Neural cell (in vitro differentiated cells): ENCODE results near the gene TSHR. TPM values are rescaled to one million over a fixed set of nuclear protein-coding genes. Genes with fewer than 3 reads are reported as not detected.

Experiments used
- H2AFZ ChIP-seq: fragments of 200-600, 300-800 bp; sonication (generic), shearing (Covaris generic); 2 replicates; pipeline ENCODE4 v1.6.0; 2014; ENCODE audit warnings: low read depth, mild to moderate bottlenecking, antibody characterized with exemption, low read length, moderate library complexity
- H3F3A ChIP-seq: fragments of 200-600 bp; shearing (Covaris generic); 2 replicates; pipeline ENCODE4 v1.6.1; 2016; ENCODE audit warnings: mild to moderate bottlenecking, moderate library complexity, mixed read lengths, antibody characterized with exemption, low read length; ENCODE audit not compliant: insufficient read depth, poor library complexity, severe bottlenecking
- H3K27ac ChIP-seq: fragments of 200-600, 300-800 bp; sonication (generic), shearing (Covaris generic); 2 replicates; pipeline ENCODE4 v1.5.1; 2014; ENCODE audit warnings: mild to moderate bottlenecking, low read length, moderate library complexity
- H3K27me3 ChIP-seq: fragments of 300-800, 200-600 bp; sonication (generic), shearing (Covaris generic); 2 replicates; pipeline ENCODE4 v1.6.0; 2014; ENCODE audit warnings: mild to moderate bottlenecking, low read depth, low read length, moderate library complexity; ENCODE audit not compliant: insufficient read depth
- H3K36me3 ChIP-seq: fragments of 300-800, 200-600 bp; sonication (generic), shearing (Covaris generic); 2 replicates; pipeline ENCODE4 v1.5.1; 2014; ENCODE audit warnings: mild to moderate bottlenecking, antibody characterized with exemption, low read length, moderate library complexity; ENCODE audit not compliant: insufficient read depth
- H3K4me2 ChIP-seq: fragments of 300-800, 200-600 bp; sonication (generic), shearing (Covaris generic); 2 replicates; pipeline ENCODE4 v1.6.0; 2014; ENCODE audit warnings: mild to moderate bottlenecking, low read length
- H3K4me3 ChIP-seq: fragments of 300-800, 200-600 bp; sonication (generic), shearing (Covaris generic); 2 replicates; pipeline ENCODE4 v1.5.1; 2014; ENCODE audit warnings: mild to moderate bottlenecking, low read length, moderate library complexity
- H3K79me2 ChIP-seq: fragments of 200-600 bp; shearing (Covaris generic); replicated peaks from 2 replicates; pipeline ENCODE4 v1.6.0; 2014; ENCODE audit warnings: mild to moderate bottlenecking, low read length, moderate library complexity; ENCODE audit not compliant: insufficient read depth
- H3K9ac ChIP-seq: fragments of 300-800, 200-600 bp; sonication (generic), shearing (Covaris generic); 2 replicates; pipeline ENCODE4 v1.6.1; 2016; ENCODE audit warnings: mild to moderate bottlenecking, low read length, mixed read lengths
- H3K9me2 ChIP-seq: fragments of 200-600 bp; shearing (Covaris generic); 2 replicates; pipeline ENCODE4 v1.6.1; 2016; ENCODE audit warnings: mild to moderate bottlenecking, low read length, mixed read lengths; ENCODE audit not compliant: insufficient read depth
- H3K9me3 ChIP-seq: fragments of 200-600, 300-800 bp; sonication (generic), shearing (Covaris generic); 2 replicates; pipeline ENCODE4 v1.6.1; 2016; ENCODE audit warnings: mild to moderate bottlenecking, mixed run types, low read length, moderate library complexity, mixed read lengths
- H4K20me1 ChIP-seq: fragments of 200-600 bp; shearing (Covaris generic); 2 replicates; pipeline ENCODE4 v1.6.1; 2016; ENCODE audit warnings: mild to moderate bottlenecking, mixed run types; ENCODE audit not compliant: insufficient read depth
- CTCF ChIP-seq: fragments of 450-650 bp; IDR thresholded peaks from 2 replicates; pipeline ENCODE4 v1.5.1; 2014; ENCODE audit warnings: antibody characterized with exemption, mild to moderate bottlenecking, moderate library complexity; ENCODE audit not compliant: poor library complexity, severe bottlenecking
- EP300 ChIP-seq: fragments of 450-650 bp; conservative IDR thresholded peaks from 2 replicates; pipeline ENCODE4 v1.6.1; 2014; ENCODE audit warnings: antibody characterized with exemption, mild to moderate bottlenecking, moderate library complexity; ENCODE audit not compliant: poor library complexity, severe bottlenecking
- EZH2 ChIP-seq: fragments of 200-600, 300-800 bp; shearing (Covaris generic), sonication (generic); IDR thresholded peaks from 2 replicates; pipeline ENCODE4 v1.6.1; 2014; ENCODE audit warnings: antibody characterized with exemption, low read length, borderline replicate concordance, mild to moderate bottlenecking; ENCODE audit not compliant: insufficient read depth, poor library complexity, severe bottlenecking
- MXI1 ChIP-seq: fragments of 450-650 bp; conservative IDR thresholded peaks from 2 replicates; pipeline ENCODE4 v1.6.1; 2014; ENCODE audit warnings: antibody characterized with exemption, mild to moderate bottlenecking; ENCODE audit not compliant: poor library complexity, severe bottlenecking
- POLR2AphosphoS5 ChIP-seq: IDR thresholded peaks from 2 replicates; pipeline ENCODE4 v1.6.1; 2012
- RAD21 ChIP-seq: fragments of 450-650 bp; conservative IDR thresholded peaks from 2 replicates; pipeline ENCODE4 v1.6.1; 2014; ENCODE audit warnings: antibody characterized with exemption, mild to moderate bottlenecking, moderate library complexity
- REST ChIP-seq: IDR thresholded peaks from 2 replicates; pipeline ENCODE4 v1.6.1; 2012; ENCODE audit warnings: borderline replicate concordance
- SMC3 ChIP-seq: fragments of 450-650 bp; conservative IDR thresholded peaks from 2 replicates; pipeline ENCODE4 v1.6.1; 2014; ENCODE audit warnings: antibody characterized with exemption, mild to moderate bottlenecking, moderate library complexity; ENCODE audit not compliant: poor library complexity
- TAF1 ChIP-seq: IDR thresholded peaks from 2 replicates; pipeline ENCODE4 v1.6.1; 2012; ENCODE audit warnings: low read depth
- polyA plus RNA-seq: library from polyadenylated mRNA; depleted of rRNA; stranded (reverse); fragments of >200 nt; gene quantifications from 2 replicates; pipeline ENCODE4 v1.2.3, GENCODE V29; 2014

TSHR gene
- polyA plus RNA-seq, 1 donor from 2014 or later, result not detected

- H3F3A ChIP-seq, result no peaks in the 10 kb centered on the region
- H2AFZ ChIP-seq, result no peak overlapping the region
- H3K9me3 ChIP-seq, result no peaks in the 10 kb centered on the region
- H3K9me2 ChIP-seq, result no peaks in the 10 kb centered on the region
- H3K79me2 ChIP-seq, result no peaks in the 10 kb centered on the region
- no peaks in the 10 kb centered on the region for H3K27me3 ChIP-seq
- no peaks in the 10 kb centered on the region for H4K20me1 ChIP-seq
- TF ChIP-seq TAF1 (no peak), POLR2AphosphoS5 (no peak), REST (no peak), SMC3 (no peak), CTCF (no peak), EP300 (no peak), MXI1 (no peak), EZH2 (no peak), RAD21 (no peak)
- no peak overlapping the region for H3K9ac ChIP-seq
- no peak overlapping the region for H3K4me3 ChIP-seq
- H3K4me2 ChIP-seq, result no peak overlapping the region
- H3K27ac ChIP-seq, result no peak overlapping the region
- H3K36me3 ChIP-seq, result no peaks in the 10 kb centered on the region
Measured at GRCh38 chr14:81178063-81178462, 222.6 kb downstream of the TSHR start.

GRCh38 chr14:81179631-81180030, 224.2 kb downstream of the TSHR start:
- H3K9me2 ChIP-seq, result no peaks in the 10 kb centered on the region
- no peak overlapping the region for H3K4me2 ChIP-seq
- TF ChIP-seq REST, result no peak
- no peak overlapping the region for H2AFZ ChIP-seq
- no peak overlapping the region for H3K9ac ChIP-seq
- H3K4me3 ChIP-seq, result no peak overlapping the region
- H3K79me2 ChIP-seq, result no peaks in the 10 kb centered on the region
- no peaks in the 10 kb centered on the region for H4K20me1 ChIP-seq
- H3K27ac ChIP-seq, result no peak overlapping the region
- H3K27me3 ChIP-seq, result no peaks in the 10 kb centered on the region
- no peaks in the 10 kb centered on the region for H3F3A ChIP-seq
- no peaks in the 10 kb centered on the region for H3K9me3 ChIP-seq
- H3K36me3 ChIP-seq, result no peaks in the 10 kb centered on the region
